Tibial artery (tissue), 4 donors: ENCODE measurements around the gene RERE.

Experiments
- DNase-seq, 2 donors: peaks; one replicate each; pipeline ENCODE4 v3.0.0-alpha.2; 2019
- H3K27ac ChIP-seq, 2 donors: fragments of 200-600 bp; sonication (generic) in 1 of 2; 1 replicate in 1 of 2; 2 replicates in 1 of 2; pipeline ENCODE4 v1.5.1; 2018 to 2019; ENCODE audit warnings: mild to moderate bottlenecking in 1 of 2
- H3K27me3 ChIP-seq, 2 donors: fragments of 200-600 bp; sonication (generic) in 1 of 2; one replicate each; pipeline versions ENCODE4 v1.5.1 to v1.6.0; 2016 to 2019
- H3K36me3 ChIP-seq, 3 donors: fragments of 200-600 bp; sonication (generic) in 2 of 3; one replicate each; pipeline ENCODE4 v1.5.1; 2016 to 2019; ENCODE audit warnings: mild to moderate bottlenecking in 2 of 3
- H3K4me1 ChIP-seq, 4 donors: fragments of 200-600 bp; sonication (generic) in 2 of 4; 1 replicate in 3 of 4; 2 replicates in 1 of 4; pipeline ENCODE4 v1.5.1; 2016 to 2019
- H3K4me3 ChIP-seq, 2 donors: fragments of 200-600 bp; sonication (generic) in 1 of 2; 1 replicate in 1 of 2; 2 replicates in 1 of 2; pipeline ENCODE4 v1.5.1; 2018 to 2019; ENCODE audit warnings: mild to moderate bottlenecking in 2 of 2
- H3K9me3 ChIP-seq, 3 donors: fragments of 200-600 bp; sonication (generic) in 1 of 3; one replicate each; pipeline ENCODE4 v1.5.1; 2016 to 2019
- intact Hi-C: fragments of 100-400 bp; cut with DNase I; formaldehyde crosslinking; loops from one replicate; pipeline ENCODE4 v1.15.0; 2023; ENCODE audit warnings: low total_unique reads
- TF ChIP-seq, protein P1 (sequence below), 2 experiments: fragments of 200-600 bp in 1 of 2; fragments of 450-650 bp in 1 of 2; IDR thresholded peaks; one replicate each; pipeline ENCODE4 v1.5.1; 2017 to 2019; ENCODE audit warnings: antibody characterized with exemption in 2 of 2, mild to moderate bottlenecking in 1 of 2, moderate library complexity in 1 of 2

Gene RERE

GRCh38 chr1:8651236-8651890 lies 166.1 kb downstream of the RERE start:
- Histone ChIP-seq H3K9me3 (no peaks in the 10 kb centered on the region), H3K4me3 (no peak overlapping the region), H3K27ac (no peak overlapping the region), H3K4me1 (peaks cover 0 to 26% (median 6%) of the 10 kb centered on the region in 4 donors), H3K27me3 (no peaks in the 10 kb centered on the region), H3K36me3 (peaks cover 0 to 6% (median 0%) of the 10 kb centered on the region in 3 donors)
- TF ChIP-seq, protein P1, sequence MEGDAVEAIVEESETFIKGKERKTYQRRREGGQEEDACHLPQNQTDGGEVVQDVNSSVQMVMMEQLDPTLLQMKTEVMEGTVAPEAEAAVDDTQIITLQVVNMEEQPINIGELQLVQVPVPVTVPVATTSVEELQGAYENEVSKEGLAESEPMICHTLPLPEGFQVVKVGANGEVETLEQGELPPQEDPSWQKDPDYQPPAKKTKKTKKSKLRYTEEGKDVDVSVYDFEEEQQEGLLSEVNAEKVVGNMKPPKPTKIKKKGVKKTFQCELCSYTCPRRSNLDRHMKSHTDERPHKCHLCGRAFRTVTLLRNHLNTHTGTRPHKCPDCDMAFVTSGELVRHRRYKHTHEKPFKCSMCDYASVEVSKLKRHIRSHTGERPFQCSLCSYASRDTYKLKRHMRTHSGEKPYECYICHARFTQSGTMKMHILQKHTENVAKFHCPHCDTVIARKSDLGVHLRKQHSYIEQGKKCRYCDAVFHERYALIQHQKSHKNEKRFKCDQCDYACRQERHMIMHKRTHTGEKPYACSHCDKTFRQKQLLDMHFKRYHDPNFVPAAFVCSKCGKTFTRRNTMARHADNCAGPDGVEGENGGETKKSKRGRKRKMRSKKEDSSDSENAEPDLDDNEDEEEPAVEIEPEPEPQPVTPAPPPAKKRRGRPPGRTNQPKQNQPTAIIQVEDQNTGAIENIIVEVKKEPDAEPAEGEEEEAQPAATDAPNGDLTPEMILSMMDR (IDR thresholded peaks at IDR 0.05) = no peak
- no peak for DNase-seq
- intact Hi-C loops = no loop called here

- Histone ChIP-seq H3K27ac (no peak overlapping the region), H3K36me3 (no peaks in the 10 kb centered on the region), H3K4me1 (peaks cover 0 to 26% (median 6%) of the 10 kb centered on the region in 4 donors), H3K4me3 (no peak overlapping the region), H3K9me3 (no peaks in the 10 kb centered on the region), H3K27me3 (no peaks in the 10 kb centered on the region)
- intact Hi-C loops = no loop called here
- TF ChIP-seq, protein P1 (IDR thresholded peaks at IDR 0.05) = no peak
- DNase-seq = no peak
Observed at GRCh38 chr1:8649875-8650274, 167.6 kb downstream of the RERE start.

DNA sequence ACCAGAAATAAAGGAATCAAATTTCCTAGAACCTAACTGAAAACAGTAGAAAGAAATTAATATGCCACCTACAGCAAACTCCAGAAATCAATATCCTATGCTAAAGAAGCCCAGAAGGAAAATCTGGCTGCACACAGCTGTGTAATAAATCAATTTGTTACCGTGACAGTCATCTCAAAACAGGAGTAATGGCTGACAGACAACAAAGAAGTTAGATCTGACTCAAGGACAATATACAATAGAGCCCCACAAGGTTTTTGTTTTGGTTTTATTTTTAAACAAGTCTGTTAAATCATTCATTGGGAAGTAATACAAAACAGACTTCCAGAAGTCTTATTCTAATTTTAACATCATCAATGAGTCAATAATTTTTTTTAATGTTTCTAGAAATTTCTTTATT lies 168.4 kb downstream of the RERE start:
- no peak overlapping the region for H3K4me3 ChIP-seq
- peaks cover 0 to 26% (median 6%) of the 10 kb centered on the region in 4 donors for H3K4me1 ChIP-seq
- H3K27me3 ChIP-seq = no peaks in the 10 kb centered on the region
- no peak overlapping the region for H3K27ac ChIP-seq
- TF ChIP-seq, protein P1 (IDR thresholded peaks at IDR 0.05) = no peak
- intact Hi-C loops = no loop called here
- H3K36me3 ChIP-seq = no peaks in the 10 kb centered on the region
- DNase-seq = no peak
- H3K9me3 ChIP-seq = no peaks in the 10 kb centered on the region

GRCh38 chr1:8646996-8647395 lies 170.4 kb downstream of the RERE start:
- Histone ChIP-seq H3K9me3 (no peaks in the 10 kb centered on the region), H3K4me3 (no peak overlapping the region), H3K36me3 (no peaks in the 10 kb centered on the region), H3K27me3 (no peaks in the 10 kb centered on the region), H3K4me1 (peaks cover 0 to 15% (median 3%) of the 10 kb centered on the region in 4 donors), H3K27ac (no peak overlapping the region)
- intact Hi-C loops = no loop called here
- TF ChIP-seq, protein P1 (IDR thresholded peaks at IDR 0.05) = no peak
- DNase-seq = no peak

DNA sequence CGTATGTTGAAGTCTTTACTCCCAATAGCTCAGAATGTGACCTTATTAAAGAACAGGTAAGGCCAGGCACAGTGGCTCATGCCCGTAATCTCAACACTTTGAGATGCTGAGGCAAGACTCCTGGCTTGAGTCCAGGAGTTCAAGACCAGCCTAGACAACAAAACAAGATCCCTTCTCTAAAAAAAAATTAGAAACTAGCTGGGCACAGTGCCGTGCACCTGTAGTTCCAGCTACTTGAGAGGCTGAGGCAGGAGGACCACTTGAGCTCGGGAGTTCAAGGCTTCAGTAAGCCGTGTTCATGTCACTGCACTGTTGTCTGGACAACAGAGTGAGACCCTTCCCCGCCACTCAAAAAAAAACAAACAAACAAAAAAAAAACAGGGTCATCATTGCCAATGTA lies 171.3 kb downstream of the RERE start:
- H3K27ac ChIP-seq = no peak overlapping the region
- H3K27me3 ChIP-seq = no peaks in the 10 kb centered on the region
- H3K9me3 ChIP-seq = no peaks in the 10 kb centered on the region
- DNase-seq = no peak
- TF ChIP-seq, protein P1 (IDR thresholded peaks at IDR 0.05) = no peak
- peaks cover 0 to 11% (median 0%) of the 10 kb centered on the region in 4 donors for H3K4me1 ChIP-seq
- H3K36me3 ChIP-seq = no peaks in the 10 kb centered on the region
- intact Hi-C loops = no loop called here
- H3K4me3 ChIP-seq = no peak overlapping the region
